GM23338 (cell line): Measurements from ENCODE around the gene TRNP1. TPM values are rescaled to one million over a fixed set of nuclear protein-coding genes. Genes with fewer than 3 reads are reported as not detected.

Experiments
- ATAC-seq: fragments of 200-7000 bp; cut with Tn5 transposase; 3 replicates; pipeline ENCODE4 v1.9.1; 2020
- DNase-seq: peaks from one replicate; pipeline ENCODE4 v3.0.0-alpha.2; 2015; ENCODE audit warnings: low spot score
- H2AFZ ChIP-seq: fragments of 200-600 bp; sonication (generic); 2 replicates; pipeline ENCODE4 v1.8.0; 2016; ENCODE audit warnings: antibody characterized with exemption, mild to moderate bottlenecking, moderate library complexity
- H3F3A ChIP-seq: fragments of 200-600 bp; sonication (generic); replicated peaks from 2 replicates; pipeline ENCODE4 v1.8.0; 2017; ENCODE audit warnings: antibody characterized with exemption, mixed run types, low read depth
- H3K27ac ChIP-seq: fragments of 200-600 bp; sonication (generic); 2 replicates; pipeline ENCODE4 v1.6.1; 2016; ENCODE audit warnings: low read depth
- H3K27me3 ChIP-seq: fragments of 200-600 bp; sonication (generic); 2 replicates; pipeline ENCODE4 v1.8.0; 2016; ENCODE audit warnings: mild to moderate bottlenecking, mixed run types, moderate library complexity; ENCODE audit not compliant: insufficient read depth
- H3K36me3 ChIP-seq: fragments of 200-600 bp; sonication (generic); 2 replicates; pipeline ENCODE4 v1.8.0; 2016; ENCODE audit warnings: mild to moderate bottlenecking; ENCODE audit not compliant: insufficient read depth
- H3K4me1 ChIP-seq: fragments of 200-600 bp; sonication (generic); 2 replicates; pipeline ENCODE4 v1.8.0; 2016; ENCODE audit warnings: mild to moderate bottlenecking, moderate library complexity; ENCODE audit not compliant: insufficient read depth
- H3K4me2 ChIP-seq: fragments of 200-600 bp; sonication (generic); 2 replicates; pipeline ENCODE4 v1.7.1; 2017; ENCODE audit warnings: mixed run types
- H3K4me3 ChIP-seq: fragments of 200-600 bp; sonication (generic); 2 replicates; pipeline ENCODE4 v1.6.1; 2016; ENCODE audit warnings: mixed run types
- H3K79me2 ChIP-seq: fragments of 200-600 bp; sonication (generic); replicated peaks from 2 replicates; pipeline ENCODE4 v1.8.0; 2017; ENCODE audit warnings: mild to moderate bottlenecking; ENCODE audit not compliant: insufficient read depth
- H3K9me2 ChIP-seq: fragments of 200-600 bp; sonication (generic); 2 replicates; pipeline ENCODE4 v1.8.0; 2017; ENCODE audit not compliant: insufficient read depth
- H4K20me1 ChIP-seq: fragments of 200-600 bp; sonication (generic); replicated peaks from 2 replicates; pipeline ENCODE4 v1.8.0; 2017; ENCODE audit warnings: mild to moderate bottlenecking; ENCODE audit not compliant: insufficient read depth
- H3K27ac Mint-ChIP-seq: 2 replicates; pipeline ENCODE4 v1.8.0; 2020; ENCODE audit warnings: inconsistent platforms, mild to moderate bottlenecking, moderate library complexity, mixed read lengths
- H3K27me3 Mint-ChIP-seq: 3 replicates; pipeline ENCODE4 v1.8.0; 2022; ENCODE audit warnings: low read depth, mild to moderate bottlenecking, moderate library complexity, mixed read lengths, inconsistent platforms; ENCODE audit not compliant: insufficient read depth, poor library complexity
- H3K36me3 Mint-ChIP-seq: 3 replicates; pipeline ENCODE4 v1.8.0; 2021; ENCODE audit warnings: low read depth, mild to moderate bottlenecking, inconsistent platforms, moderate library complexity, mixed read lengths
- H3K4me1 Mint-ChIP-seq: 3 replicates; pipeline ENCODE4 v1.8.0; 2020; ENCODE audit warnings: mild to moderate bottlenecking, inconsistent platforms, mixed read lengths
- H3K4me3 Mint-ChIP-seq: 3 replicates; pipeline ENCODE4 v1.8.0; 2021; ENCODE audit warnings: moderate library complexity, mild to moderate bottlenecking, inconsistent platforms, mixed read lengths
- H3K9me3 Mint-ChIP-seq: 3 replicates; pipeline ENCODE4 v1.8.0; 2020; ENCODE audit warnings: moderate library complexity, mild to moderate bottlenecking, inconsistent platforms, mixed read lengths
- CREB1 ChIP-seq: fragments of 250-450 bp; sonication (Bioruptor Pico); IDR thresholded peaks from 2 replicates; pipeline ENCODE4 v1.5.0; 2020; ENCODE audit warnings: low read depth, mild to moderate bottlenecking, moderate library complexity
- EZH2 ChIP-seq: fragments of 200-600 bp; sonication (generic); IDR thresholded peaks from one replicate; pipeline ENCODE4 v1.8.0; 2017; ENCODE audit warnings: antibody characterized with exemption, mild to moderate bottlenecking, low read depth; ENCODE audit not compliant: unreplicated experiment
- EZH2phosphoT487 ChIP-seq: fragments of 200-600 bp; sonication (generic); IDR thresholded peaks from one replicate; pipeline ENCODE4 v1.8.1; 2018; ENCODE audit warnings: antibody characterized with exemption; ENCODE audit not compliant: unreplicated experiment
- JUNB ChIP-seq: IDR thresholded peaks from one replicate; pipeline ENCODE4 v1.6.1; 2016; ENCODE audit warnings: antibody characterized with exemption; ENCODE audit not compliant: unreplicated experiment
- NANOG ChIP-seq: IDR thresholded peaks from 2 replicates; pipeline ENCODE4 v1.6.1; 2016; ENCODE audit warnings: antibody characterized with exemption, borderline replicate concordance
- POLR2AphosphoS5 ChIP-seq: IDR thresholded peaks from 2 replicates; pipeline ENCODE4 v1.6.1; 2016; ENCODE audit warnings: antibody characterized with exemption, low read depth
- polyA plus RNA-seq: library from polyadenylated mRNA; unstranded; fragments of >200 nt; fragmentation: Nextera tagmentation; extraction: Ambion mirVana; gene quantifications from 2 replicates; pipeline ENCODE4 v1.2.1, GENCODE V29; 2016
- total RNA-seq: library from RNA; depleted of rRNA; stranded (reverse); fragments of >200 nt; shearing (Covaris generic); gene quantifications from 2 replicates; pipeline ENCODE4 v1.2.3, GENCODE V29; 2014
- TF ChIP-seq, protein P1 (sequence below), 2 experiments: fragments of 200-600 bp in 1 of 2; sonication (generic) in 1 of 2; conservative IDR thresholded peaks; 2 replicates each; pipeline versions ENCODE4 v1.5.1 to v1.6.1; 2016 to 2017; ENCODE audit warnings: antibody characterized with exemption in 2 of 2, low read depth in 2 of 2, mild to moderate bottlenecking in 2 of 2, moderate library complexity in 1 of 2
- TF ChIP-seq, protein P2 (sequence below): IDR thresholded peaks from one replicate; pipeline ENCODE4 v1.6.1; 2018; ENCODE audit warnings: antibody characterized with exemption; ENCODE audit not compliant: unreplicated experiment
- TF ChIP-seq, protein P3 (sequence below): fragments of 250-450 bp; sonication (Bioruptor Pico); IDR thresholded peaks from 2 replicates; pipeline ENCODE4 v1.5.0; 2020; ENCODE audit warnings: mild to moderate bottlenecking, moderate library complexity
- TF ChIP-seq, protein P4 (sequence below): IDR thresholded peaks from 2 replicates; pipeline ENCODE4 v1.6.1; 2016; ENCODE audit warnings: antibody characterized with exemption

The TRNP1 gene
- total and polyA plus RNA-seq, 2 experiments from 2014 or later = 21.2 to 54.3 TPM

DNA sequence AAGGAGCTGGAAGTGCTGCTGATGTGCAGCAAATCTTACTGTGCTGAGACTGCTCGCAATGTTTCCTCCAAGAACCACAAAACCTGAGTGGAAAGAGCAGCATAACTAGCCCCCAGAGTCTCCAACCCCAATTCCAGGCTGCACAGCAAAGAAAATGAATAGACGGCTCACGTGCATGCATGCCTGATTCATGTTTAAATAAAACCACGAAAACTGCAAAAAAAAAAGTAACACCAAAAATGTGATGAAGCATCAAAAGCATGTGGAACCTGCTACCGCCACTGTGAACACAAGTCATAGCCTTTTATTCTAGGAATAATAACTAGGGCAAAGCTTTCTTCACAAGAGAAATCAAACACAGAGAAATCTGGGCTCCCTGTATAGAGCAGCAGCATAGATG lies 9.6 kb upstream of the TRNP1 start:
- ATAC-seq = no peak

More for the DNA sequence above, 9.6 kb upstream of the TRNP1 start:
- no peaks in the 10 kb centered on the region for H3K4me1 ChIP-seq
- Mint-ChIP-seq H3K27ac (no peak overlapping the region), H3K36me3 (no peaks in the 10 kb centered on the region), H3K9me3 (no peaks in the 10 kb centered on the region), H3K27me3 (peaks cover 14% of the 10 kb centered on the region), H3K4me1 (no peaks in the 10 kb centered on the region; the same call in 2 of the 3 replicates), H3K4me3 (no peak overlapping the region)
- no peak overlapping the region for H3K4me2 ChIP-seq
- no peak for DNase-seq
- no peak overlapping the region for H2AFZ ChIP-seq
- no peak overlapping the region for H3K4me3 ChIP-seq
- H3F3A ChIP-seq = no peaks in the 10 kb centered on the region
- TF ChIP-seq JUNB (no peak), NANOG (no peak), EZH2phosphoT487 (no peak), CREB1 (CRISPR knock-in tag) (no peak), POLR2AphosphoS5 (no peak), EZH2 (no peak)
- TF ChIP-seq, protein P1, sequence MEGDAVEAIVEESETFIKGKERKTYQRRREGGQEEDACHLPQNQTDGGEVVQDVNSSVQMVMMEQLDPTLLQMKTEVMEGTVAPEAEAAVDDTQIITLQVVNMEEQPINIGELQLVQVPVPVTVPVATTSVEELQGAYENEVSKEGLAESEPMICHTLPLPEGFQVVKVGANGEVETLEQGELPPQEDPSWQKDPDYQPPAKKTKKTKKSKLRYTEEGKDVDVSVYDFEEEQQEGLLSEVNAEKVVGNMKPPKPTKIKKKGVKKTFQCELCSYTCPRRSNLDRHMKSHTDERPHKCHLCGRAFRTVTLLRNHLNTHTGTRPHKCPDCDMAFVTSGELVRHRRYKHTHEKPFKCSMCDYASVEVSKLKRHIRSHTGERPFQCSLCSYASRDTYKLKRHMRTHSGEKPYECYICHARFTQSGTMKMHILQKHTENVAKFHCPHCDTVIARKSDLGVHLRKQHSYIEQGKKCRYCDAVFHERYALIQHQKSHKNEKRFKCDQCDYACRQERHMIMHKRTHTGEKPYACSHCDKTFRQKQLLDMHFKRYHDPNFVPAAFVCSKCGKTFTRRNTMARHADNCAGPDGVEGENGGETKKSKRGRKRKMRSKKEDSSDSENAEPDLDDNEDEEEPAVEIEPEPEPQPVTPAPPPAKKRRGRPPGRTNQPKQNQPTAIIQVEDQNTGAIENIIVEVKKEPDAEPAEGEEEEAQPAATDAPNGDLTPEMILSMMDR (conservative IDR thresholded peaks at IDR 0.05; ENCODE audit: low read depth in 2 of 2) = no peak
- TF ChIP-seq, protein P2, sequence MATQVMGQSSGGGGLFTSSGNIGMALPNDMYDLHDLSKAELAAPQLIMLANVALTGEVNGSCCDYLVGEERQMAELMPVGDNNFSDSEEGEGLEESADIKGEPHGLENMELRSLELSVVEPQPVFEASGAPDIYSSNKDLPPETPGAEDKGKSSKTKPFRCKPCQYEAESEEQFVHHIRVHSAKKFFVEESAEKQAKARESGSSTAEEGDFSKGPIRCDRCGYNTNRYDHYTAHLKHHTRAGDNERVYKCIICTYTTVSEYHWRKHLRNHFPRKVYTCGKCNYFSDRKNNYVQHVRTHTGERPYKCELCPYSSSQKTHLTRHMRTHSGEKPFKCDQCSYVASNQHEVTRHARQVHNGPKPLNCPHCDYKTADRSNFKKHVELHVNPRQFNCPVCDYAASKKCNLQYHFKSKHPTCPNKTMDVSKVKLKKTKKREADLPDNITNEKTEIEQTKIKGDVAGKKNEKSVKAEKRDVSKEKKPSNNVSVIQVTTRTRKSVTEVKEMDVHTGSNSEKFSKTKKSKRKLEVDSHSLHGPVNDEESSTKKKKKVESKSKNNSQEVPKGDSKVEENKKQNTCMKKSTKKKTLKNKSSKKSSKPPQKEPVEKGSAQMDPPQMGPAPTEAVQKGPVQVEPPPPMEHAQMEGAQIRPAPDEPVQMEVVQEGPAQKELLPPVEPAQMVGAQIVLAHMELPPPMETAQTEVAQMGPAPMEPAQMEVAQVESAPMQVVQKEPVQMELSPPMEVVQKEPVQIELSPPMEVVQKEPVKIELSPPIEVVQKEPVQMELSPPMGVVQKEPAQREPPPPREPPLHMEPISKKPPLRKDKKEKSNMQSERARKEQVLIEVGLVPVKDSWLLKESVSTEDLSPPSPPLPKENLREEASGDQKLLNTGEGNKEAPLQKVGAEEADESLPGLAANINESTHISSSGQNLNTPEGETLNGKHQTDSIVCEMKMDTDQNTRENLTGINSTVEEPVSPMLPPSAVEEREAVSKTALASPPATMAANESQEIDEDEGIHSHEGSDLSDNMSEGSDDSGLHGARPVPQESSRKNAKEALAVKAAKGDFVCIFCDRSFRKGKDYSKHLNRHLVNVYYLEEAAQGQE = no peak
- TF ChIP-seq, protein P3, sequence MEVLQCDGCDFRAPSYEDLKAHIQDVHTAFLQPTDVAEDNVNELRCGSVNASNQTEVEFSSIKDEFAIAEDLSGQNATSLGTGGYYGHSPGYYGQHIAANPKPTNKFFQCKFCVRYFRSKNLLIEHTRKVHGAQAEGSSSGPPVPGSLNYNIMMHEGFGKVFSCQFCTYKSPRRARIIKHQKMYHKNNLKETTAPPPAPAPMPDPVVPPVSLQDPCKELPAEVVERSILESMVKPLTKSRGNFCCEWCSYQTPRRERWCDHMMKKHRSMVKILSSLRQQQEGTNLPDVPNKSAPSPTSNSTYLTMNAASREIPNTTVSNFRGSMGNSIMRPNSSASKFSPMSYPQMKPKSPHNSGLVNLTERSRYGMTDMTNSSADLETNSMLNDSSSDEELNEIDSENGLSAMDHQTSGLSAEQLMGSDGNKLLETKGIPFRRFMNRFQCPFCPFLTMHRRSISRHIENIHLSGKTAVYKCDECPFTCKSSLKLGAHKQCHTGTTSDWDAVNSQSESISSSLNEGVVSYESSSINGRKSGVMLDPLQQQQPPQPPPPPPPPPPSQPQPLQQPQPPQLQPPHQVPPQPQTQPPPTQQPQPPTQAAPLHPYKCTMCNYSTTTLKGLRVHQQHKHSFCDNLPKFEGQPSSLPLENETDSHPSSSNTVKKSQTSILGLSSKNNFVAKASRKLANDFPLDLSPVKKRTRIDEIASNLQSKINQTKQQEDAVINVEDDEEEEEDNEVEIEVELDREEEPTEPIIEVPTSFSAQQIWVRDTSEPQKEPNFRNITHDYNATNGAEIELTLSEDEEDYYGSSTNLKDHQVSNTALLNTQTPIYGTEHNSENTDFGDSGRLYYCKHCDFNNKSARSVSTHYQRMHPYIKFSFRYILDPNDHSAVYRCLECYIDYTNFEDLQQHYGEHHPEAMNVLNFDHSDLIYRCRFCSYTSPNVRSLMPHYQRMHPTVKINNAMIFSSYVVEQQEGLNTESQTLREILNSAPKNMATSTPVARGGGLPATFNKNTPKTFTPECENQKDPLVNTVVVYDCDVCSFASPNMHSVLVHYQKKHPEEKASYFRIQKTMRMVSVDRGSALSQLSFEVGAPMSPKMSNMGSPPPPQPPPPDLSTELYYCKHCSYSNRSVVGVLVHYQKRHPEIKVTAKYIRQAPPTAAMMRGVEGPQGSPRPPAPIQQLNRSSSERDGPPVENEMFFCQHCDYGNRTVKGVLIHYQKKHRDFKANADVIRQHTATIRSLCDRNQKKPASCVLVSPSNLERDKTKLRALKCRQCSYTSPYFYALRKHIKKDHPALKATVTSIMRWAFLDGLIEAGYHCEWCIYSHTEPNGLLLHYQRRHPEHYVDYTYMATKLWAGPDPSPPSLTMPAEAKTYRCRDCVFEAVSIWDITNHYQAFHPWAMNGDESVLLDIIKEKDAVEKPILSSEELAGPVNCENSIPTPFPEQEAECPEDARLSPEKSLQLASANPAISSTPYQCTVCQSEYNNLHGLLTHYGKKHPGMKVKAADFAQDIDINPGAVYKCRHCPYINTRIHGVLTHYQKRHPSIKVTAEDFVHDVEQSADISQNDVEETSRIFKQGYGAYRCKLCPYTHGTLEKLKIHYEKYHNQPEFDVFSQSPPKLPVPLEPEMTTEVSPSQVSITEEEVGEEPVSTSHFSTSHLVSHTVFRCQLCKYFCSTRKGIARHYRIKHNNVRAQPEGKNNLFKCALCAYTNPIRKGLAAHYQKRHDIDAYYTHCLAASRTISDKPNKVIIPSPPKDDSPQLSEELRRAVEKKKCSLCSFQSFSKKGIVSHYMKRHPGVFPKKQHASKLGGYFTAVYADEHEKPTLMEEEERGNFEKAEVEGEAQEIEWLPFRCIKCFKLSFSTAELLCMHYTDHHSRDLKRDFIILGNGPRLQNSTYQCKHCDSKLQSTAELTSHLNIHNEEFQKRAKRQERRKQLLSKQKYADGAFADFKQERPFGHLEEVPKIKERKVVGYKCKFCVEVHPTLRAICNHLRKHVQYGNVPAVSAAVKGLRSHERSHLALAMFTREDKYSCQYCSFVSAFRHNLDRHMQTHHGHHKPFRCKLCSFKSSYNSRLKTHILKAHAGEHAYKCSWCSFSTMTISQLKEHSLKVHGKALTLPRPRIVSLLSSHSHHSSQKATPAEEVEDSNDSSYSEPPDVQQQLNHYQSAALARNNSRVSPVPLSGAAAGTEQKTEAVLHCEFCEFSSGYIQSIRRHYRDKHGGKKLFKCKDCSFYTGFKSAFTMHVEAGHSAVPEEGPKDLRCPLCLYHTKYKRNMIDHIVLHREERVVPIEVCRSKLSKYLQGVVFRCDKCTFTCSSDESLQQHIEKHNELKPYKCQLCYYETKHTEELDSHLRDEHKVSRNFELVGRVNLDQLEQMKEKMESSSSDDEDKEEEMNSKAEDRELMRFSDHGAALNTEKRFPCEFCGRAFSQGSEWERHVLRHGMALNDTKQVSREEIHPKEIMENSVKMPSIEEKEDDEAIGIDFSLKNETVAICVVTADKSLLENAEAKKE (CRISPR knock-in tag) = no peak
- TF ChIP-seq, protein P4, sequence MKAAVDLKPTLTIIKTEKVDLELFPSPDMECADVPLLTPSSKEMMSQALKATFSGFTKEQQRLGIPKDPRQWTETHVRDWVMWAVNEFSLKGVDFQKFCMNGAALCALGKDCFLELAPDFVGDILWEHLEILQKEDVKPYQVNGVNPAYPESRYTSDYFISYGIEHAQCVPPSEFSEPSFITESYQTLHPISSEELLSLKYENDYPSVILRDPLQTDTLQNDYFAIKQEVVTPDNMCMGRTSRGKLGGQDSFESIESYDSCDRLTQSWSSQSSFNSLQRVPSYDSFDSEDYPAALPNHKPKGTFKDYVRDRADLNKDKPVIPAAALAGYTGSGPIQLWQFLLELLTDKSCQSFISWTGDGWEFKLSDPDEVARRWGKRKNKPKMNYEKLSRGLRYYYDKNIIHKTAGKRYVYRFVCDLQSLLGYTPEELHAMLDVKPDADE = no peak
- no peaks in the 10 kb centered on the region for H3K36me3 ChIP-seq
- H3K27me3 ChIP-seq = no peaks in the 10 kb centered on the region
- H4K20me1 ChIP-seq = no peaks in the 10 kb centered on the region
- H3K79me2 ChIP-seq = no peaks in the 10 kb centered on the region
- no peaks in the 10 kb centered on the region for H3K9me2 ChIP-seq
- no peak overlapping the region for H3K27ac ChIP-seq
